Neural progenitor cell (in vitro differentiated cells): Measurements from ENCODE around the gene PLD4.

Source experiments
- EZH2 ChIP-seq: fragments of 200-600 bp; sonication (generic); IDR thresholded peaks from 2 replicates; pipeline ENCODE4 v1.6.1; 2017; ENCODE audit warnings: antibody characterized with exemption, mild to moderate bottlenecking, moderate library complexity
- TF ChIP-seq, protein P1 (sequence below): fragments of 200-600 bp; sonication (generic); IDR thresholded peaks from 2 replicates; pipeline ENCODE4 v1.5.1; 2017; ENCODE audit warnings: antibody characterized with exemption, mild to moderate bottlenecking

DNA sequence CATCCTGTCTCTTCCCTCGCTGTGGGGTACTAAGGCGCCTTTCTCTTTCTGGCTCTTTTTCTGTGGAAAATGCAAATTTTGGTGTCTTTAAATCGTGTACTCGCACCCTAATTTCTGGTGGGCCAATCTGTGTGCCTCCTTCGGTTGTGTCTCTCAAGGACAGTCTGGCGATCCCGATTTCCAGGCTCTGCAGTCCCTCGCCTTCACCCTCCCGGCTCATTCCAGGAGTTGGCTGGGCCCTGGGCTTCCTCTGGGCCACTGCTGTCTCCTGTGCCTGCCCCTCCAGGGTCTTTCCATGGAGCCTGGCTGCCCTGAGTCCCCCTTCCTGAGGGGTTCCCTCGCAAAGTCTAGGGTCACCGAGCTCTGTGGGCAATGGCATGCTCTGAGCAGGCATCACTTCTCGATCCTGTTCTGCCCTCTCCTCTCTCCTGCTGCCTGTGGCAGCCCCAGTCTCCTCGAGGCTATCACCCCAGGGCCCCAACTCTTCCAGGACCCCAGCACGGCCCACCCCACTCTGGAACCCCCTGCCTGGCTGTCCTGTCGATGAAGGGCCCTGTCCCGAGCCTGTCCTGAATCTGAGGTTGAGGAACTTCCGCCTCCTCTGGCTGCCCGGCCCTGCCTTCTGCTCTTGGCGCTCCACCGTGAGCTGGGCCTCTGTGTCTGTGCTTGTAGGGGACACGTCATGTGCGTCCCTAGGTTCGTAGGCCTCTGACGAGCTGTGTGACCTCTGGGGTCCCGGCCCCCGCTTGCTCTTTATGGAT, 29.4 kb downstream of the PLD4 start:
- TF ChIP-seq, protein P1, sequence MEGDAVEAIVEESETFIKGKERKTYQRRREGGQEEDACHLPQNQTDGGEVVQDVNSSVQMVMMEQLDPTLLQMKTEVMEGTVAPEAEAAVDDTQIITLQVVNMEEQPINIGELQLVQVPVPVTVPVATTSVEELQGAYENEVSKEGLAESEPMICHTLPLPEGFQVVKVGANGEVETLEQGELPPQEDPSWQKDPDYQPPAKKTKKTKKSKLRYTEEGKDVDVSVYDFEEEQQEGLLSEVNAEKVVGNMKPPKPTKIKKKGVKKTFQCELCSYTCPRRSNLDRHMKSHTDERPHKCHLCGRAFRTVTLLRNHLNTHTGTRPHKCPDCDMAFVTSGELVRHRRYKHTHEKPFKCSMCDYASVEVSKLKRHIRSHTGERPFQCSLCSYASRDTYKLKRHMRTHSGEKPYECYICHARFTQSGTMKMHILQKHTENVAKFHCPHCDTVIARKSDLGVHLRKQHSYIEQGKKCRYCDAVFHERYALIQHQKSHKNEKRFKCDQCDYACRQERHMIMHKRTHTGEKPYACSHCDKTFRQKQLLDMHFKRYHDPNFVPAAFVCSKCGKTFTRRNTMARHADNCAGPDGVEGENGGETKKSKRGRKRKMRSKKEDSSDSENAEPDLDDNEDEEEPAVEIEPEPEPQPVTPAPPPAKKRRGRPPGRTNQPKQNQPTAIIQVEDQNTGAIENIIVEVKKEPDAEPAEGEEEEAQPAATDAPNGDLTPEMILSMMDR = no peak
- no peak for TF ChIP-seq EZH2
